GM12878 (cell line): Measurements from ENCODE around the gene XIRP1. TPM values are rescaled to one million over a fixed set of nuclear protein-coding genes. Genes with fewer than 3 reads are reported as not detected.

Experiments used
- ATAC-seq: fragments of 200-7000 bp; cut with Tn5 transposase; 3 replicates; pipeline ENCODE4 v1.9.1; 2020; ENCODE audit warnings: mild to moderate bottlenecking, moderate library complexity
- BruUV-seq: library from RNA; stranded (reverse); fragments of 400-500 nt; replicated peaks from 2 replicates; lab custom pipeline; 2021; lab: Mats Ljungman, UMichigan
- CTCF ChIA-PET: fragments of 300-600 bp; sonication (Branson Sonifier 250); formaldehyde crosslinking; extraction: SDS; loops from one replicate; lab custom pipeline; 2021; ENCODE audit warnings: inconsistent platforms; lab: Yijun Ruan, JAX
- POLR2A ChIA-PET: fragments of 350-600 bp; formaldehyde crosslinking; extraction: SDS; loops from one replicate; lab custom pipeline; 2021; ENCODE audit warnings: inconsistent platforms; lab: Charles Lee
- RAD21 ChIA-PET: fragments of 300-600 bp; sonication (Branson Sonifier 250); formaldehyde crosslinking; loops from one replicate; lab custom pipeline; 2023; ENCODE audit warnings: antibody characterized with exemption; ENCODE audit not compliant: unreplicated experiment; lab: Charles Lee
- SMC1A ChIA-PET: fragments of 300-600 bp; sonication (Branson Sonifier 250); formaldehyde crosslinking; loops from one replicate; lab custom pipeline; 2023; ENCODE audit not compliant: unreplicated experiment, uncharacterized antibody; lab: Charles Lee
- DNase-seq: peaks from one replicate; pipeline ENCODE4 v3.0.0-alpha.2; 2011; ENCODE audit warnings: low read depth, low spot score
- FAIRE-seq: peaks from 3 replicates; lab custom pipeline; 2011; peaks lifted over from hg19 to GRCh38; lab: Jason Lieb, UNC
- H2AFZ ChIP-seq: 2 replicates; pipeline ENCODE4 v1.6.0; 2011; ENCODE audit warnings: low read depth, low read length, control low read depth; ENCODE audit not compliant: control insufficient read depth
- H3K27ac ChIP-seq: 2 replicates; pipeline ENCODE4 v1.5.1; 2011; ENCODE audit warnings: control low read depth; ENCODE audit not compliant: control insufficient read depth, insufficient read depth
- H3K27me3 ChIP-seq, 2 experiments: replicated peaks in 1 of 2; 2 replicates each; pipeline versions ENCODE4 v1.6.0 to v1.6.1; 2011; ENCODE audit warnings: low read length in 1 of 2; ENCODE audit not compliant: control insufficient read depth in 2 of 2, insufficient read depth in 2 of 2
- H3K36me3 ChIP-seq, 2 experiments: 2 replicates each; pipeline ENCODE4 v1.5.1; 2011; ENCODE audit warnings: low read length in 1 of 2; ENCODE audit not compliant: control insufficient read depth in 2 of 2, insufficient read depth in 2 of 2
- H3K4me1 ChIP-seq: 2 replicates; pipeline ENCODE4 v1.6.1; 2011; ENCODE audit warnings: mild to moderate bottlenecking, low read length, moderate library complexity, mixed read lengths; ENCODE audit not compliant: control insufficient read depth, insufficient read depth
- H3K4me2 ChIP-seq: 2 replicates; pipeline ENCODE4 v1.6.0; 2011; ENCODE audit warnings: control low read depth; ENCODE audit not compliant: control insufficient read depth, insufficient read depth
- H3K4me3 ChIP-seq: fragments of 200-600 bp; sonication (generic); 2 replicates; pipeline ENCODE4 v1.5.1; 2016
- H3K79me2 ChIP-seq: 2 replicates; pipeline ENCODE4 v1.6.0; 2011; ENCODE audit warnings: low read length; ENCODE audit not compliant: control insufficient read depth, insufficient read depth
- H3K9ac ChIP-seq: 2 replicates; pipeline ENCODE4 v1.8.0; 2011; ENCODE audit warnings: low read length, control low read depth, mixed read lengths; ENCODE audit not compliant: control insufficient read depth, insufficient read depth
- H3K9me3 ChIP-seq: replicated peaks from 3 replicates; pipeline ENCODE4 v1.5.1; 2011; ENCODE audit warnings: mild to moderate bottlenecking, low read length; ENCODE audit not compliant: control insufficient read depth, insufficient read depth
- H4K20me1 ChIP-seq: 2 replicates; pipeline ENCODE4 v1.6.0; 2011; ENCODE audit not compliant: control insufficient read depth, insufficient read depth
- BCL11A ChIP-seq: IDR thresholded peaks from 2 replicates; pipeline ENCODE4 v1.6.1; 2011; ENCODE audit warnings: low read depth, low read length
- HDAC6 ChIP-seq: fragments of 200-600 bp; sonication (generic); IDR thresholded peaks from one replicate; pipeline ENCODE4 v1.8.0; 2017; ENCODE audit warnings: antibody characterized with exemption; ENCODE audit not compliant: unreplicated experiment
- MTA2 ChIP-seq: fragments of 450-650 bp; IDR thresholded peaks from 2 replicates; pipeline ENCODE4 v1.6.1; 2016; ENCODE audit warnings: low read depth, mild to moderate bottlenecking, moderate library complexity
- MYB ChIP-seq: fragments of 150-350 bp; IDR thresholded peaks from 2 replicates; pipeline ENCODE4 v1.6.1; 2014; ENCODE audit warnings: mild to moderate bottlenecking, low read depth, low read length, borderline replicate concordance
- MYC ChIP-seq: IDR thresholded peaks from 2 replicates; pipeline ENCODE4 v1.6.1; 2011; ENCODE audit warnings: mild to moderate bottlenecking, low read length, moderate library complexity, inconsistent platforms; ENCODE audit not compliant: insufficient read depth, insufficient replicate concordance, insufficient read length, severe bottlenecking
- NR2C1 ChIP-seq: fragments of 450-650 bp; IDR thresholded peaks from 2 replicates; pipeline ENCODE4 v1.6.1; 2017; ENCODE audit warnings: antibody characterized with exemption, mild to moderate bottlenecking, moderate library complexity
- NR2F1 ChIP-seq: fragments of 450-650 bp; conservative IDR thresholded peaks from 2 replicates; pipeline ENCODE4 v1.6.1; 2017; ENCODE audit warnings: mild to moderate bottlenecking
- POLR2A ChIP-seq: IDR thresholded peaks from 2 replicates; pipeline ENCODE4 v1.6.1; 2011; ENCODE audit warnings: low read depth, mild to moderate bottlenecking, low read length
- SPI1 ChIP-seq: IDR thresholded peaks from 2 replicates; pipeline ENCODE4 v1.6.1; 2011; ENCODE audit warnings: low read depth, mild to moderate bottlenecking, low read length, moderate library complexity, borderline replicate concordance; ENCODE audit not compliant: insufficient read depth
- TAF1 ChIP-seq: IDR thresholded peaks from 2 replicates; pipeline ENCODE4 v1.6.1; 2011; ENCODE audit warnings: mild to moderate bottlenecking, low read depth, low read length, borderline replicate concordance
- WGBS: methylation state at CpG from one replicate; pipeline ENCODE4 v1.1.6; 2016; ENCODE audit warnings: low lambda C conversion rate; ENCODE audit not compliant: insufficient replicate concordance, insufficient coverage; ENCODE audit errors: missing lambda C conversion rate; 5-methylcytosine and 5-hydroxymethylcytosine counted together
- in situ Hi-C: fragments of 300-500 bp; cut with MboI; formaldehyde crosslinking; loops from 9 replicates; pipeline ENCODE4 v1.14.3; 2018; ENCODE audit warnings: mixed read lengths
- intact Hi-C: fragments of 100-400 bp; cut with micrococcal nuclease; formaldehyde crosslinking; loops from one replicate; pipeline ENCODE4 v1.14.2; 2022; ENCODE audit not compliant: unreplicated experiment
- polyA plus RNA-seq, 11 experiments: library from polyadenylated mRNA; depleted of rRNA in 4 of 11; unstranded in 6 of 11; stranded (reverse) in 5 of 11; fragments of >200 nt; fragmentation: Nextera tagmentation in 4 of 11; fragmentation: Illumina TruSeq in 1 of 11; extraction: Ambion mirVana in 4 of 11; extraction: Trizol in 1 of 11; gene quantifications; 1 replicate in 1 of 11; 2 replicates in 10 of 11; pipeline versions ENCODE4 v1.2.1 to v1.2.3, GENCODE V29; 2011 to 2016; ENCODE audit warnings: inconsistent platforms in 2 of 11, missing spikeins in 2 of 11, low read depth in 1 of 11
- total RNA-seq, 4 experiments: library from RNA; depleted of rRNA in 3 of 4; stranded (reverse); fragments of >200 nt in 3 of 4; fragmentation: Illumina TruSeq in 1 of 4; extraction: Trizol in 1 of 4; gene quantifications; 2 replicates each; pipeline versions ENCODE4 v1.2.1 to v1.2.3, GENCODE V29; 2013 to 2021
- TF ChIP-seq, protein P1 (sequence below): fragments of 150-350 bp; IDR thresholded peaks from 2 replicates; pipeline ENCODE4 v1.6.1; 2016; ENCODE audit warnings: low read depth, low read length
- TF ChIP-seq, protein P2 (sequence below): fragments of 450-650 bp; formaldehyde crosslinking; IDR thresholded peaks from 2 replicates; pipeline ENCODE4 v1.5.0; 2022; ENCODE audit warnings: mild to moderate bottlenecking, missing genetic modification characterization
- TF ChIP-seq, protein P3 (sequence below): fragments of 450-650 bp; IDR thresholded peaks from 2 replicates; pipeline ENCODE4 v1.6.1; 2017; ENCODE audit warnings: borderline replicate concordance
- TF ChIP-seq, protein P4 (sequence below): IDR thresholded peaks from 2 replicates; pipeline ENCODE4 v1.6.1; 2011; ENCODE audit warnings: borderline replicate concordance, low read depth, mild to moderate bottlenecking, moderate library complexity, mixed read lengths, low read length; ENCODE audit not compliant: insufficient read depth; ENCODE audit errors: extremely low read length

Gene XIRP1
- total and polyA plus RNA-seq, 10 of the 15 experiments (the other 5 are each of a cell fraction or from before 2014, with no cell fraction given): 0.03 to 0.38 (median 0.08) TPM; not detected in 1

DNA sequence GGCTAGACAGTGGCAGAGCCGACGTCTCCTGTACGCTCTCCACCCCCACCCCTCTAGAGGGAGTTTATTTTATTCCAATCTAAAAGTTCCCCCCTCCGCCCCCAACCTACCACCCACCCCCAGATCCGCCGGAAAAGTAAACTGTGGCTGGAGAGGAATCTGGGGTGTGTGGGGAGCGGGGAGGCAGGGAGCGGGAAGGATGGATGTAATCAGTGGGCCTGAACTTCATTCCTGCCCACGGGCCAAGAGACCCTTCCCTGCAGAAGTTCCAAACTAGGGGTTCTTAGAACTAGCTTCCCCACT is 38.5 kb downstream of the XIRP1 start:
- RAD21 ChIA-PET: interaction anchor here (1.0 kb wide), 1 partner anchor 24 kb away, joined by 3 read pairs; no protein-coding TSS in a partner anchor
- CTCF ChIA-PET: interaction anchor here (1.0 kb wide), 1 partner anchor 24 kb away, joined by 3 read pairs; no protein-coding TSS in a partner anchor
- Histone ChIP-seq H3K4me1 (peaks cover 17% of the 10 kb centered on the region), H3K27me3 (no peaks in the 10 kb centered on the region), H3K9me3 (no peaks in the 10 kb centered on the region), H4K20me1 (no peaks in the 10 kb centered on the region), H3K4me3 (peak overlapping the region; percentile 46; the same call in 1 of the 2 replicates), H3K9ac (no peak overlapping the region), H3K36me3 (no peaks in the 10 kb centered on the region), H3K27ac (no peak overlapping the region), H3K4me2 (no peak overlapping the region), H2AFZ (peak overlapping the region; percentile 70), H3K79me2 (peaks cover 43% of the 10 kb centered on the region)
- DNase-seq: no peak
- no TSS peak for BruUV-seq
- intact Hi-C loops: no loop called here
- SMC1A ChIA-PET: interaction anchor here (0.9 kb wide), 1 partner anchor 24 kb away, joined by 3 read pairs; no protein-coding TSS in a partner anchor
- no peak for FAIRE-seq
- POLR2A ChIA-PET: no interaction called here
- in situ Hi-C loops: no loop called here
- TF ChIP-seq HDAC6 (no peak), TAF1 (no peak), NR2C1 (no peak), NR2F1 (no peak), MTA2 (no peak), POLR2A (no peak), MYC (no peak), MYB (no peak), BCL11A (no peak), SPI1 (no peak)
- TF ChIP-seq, protein P1, sequence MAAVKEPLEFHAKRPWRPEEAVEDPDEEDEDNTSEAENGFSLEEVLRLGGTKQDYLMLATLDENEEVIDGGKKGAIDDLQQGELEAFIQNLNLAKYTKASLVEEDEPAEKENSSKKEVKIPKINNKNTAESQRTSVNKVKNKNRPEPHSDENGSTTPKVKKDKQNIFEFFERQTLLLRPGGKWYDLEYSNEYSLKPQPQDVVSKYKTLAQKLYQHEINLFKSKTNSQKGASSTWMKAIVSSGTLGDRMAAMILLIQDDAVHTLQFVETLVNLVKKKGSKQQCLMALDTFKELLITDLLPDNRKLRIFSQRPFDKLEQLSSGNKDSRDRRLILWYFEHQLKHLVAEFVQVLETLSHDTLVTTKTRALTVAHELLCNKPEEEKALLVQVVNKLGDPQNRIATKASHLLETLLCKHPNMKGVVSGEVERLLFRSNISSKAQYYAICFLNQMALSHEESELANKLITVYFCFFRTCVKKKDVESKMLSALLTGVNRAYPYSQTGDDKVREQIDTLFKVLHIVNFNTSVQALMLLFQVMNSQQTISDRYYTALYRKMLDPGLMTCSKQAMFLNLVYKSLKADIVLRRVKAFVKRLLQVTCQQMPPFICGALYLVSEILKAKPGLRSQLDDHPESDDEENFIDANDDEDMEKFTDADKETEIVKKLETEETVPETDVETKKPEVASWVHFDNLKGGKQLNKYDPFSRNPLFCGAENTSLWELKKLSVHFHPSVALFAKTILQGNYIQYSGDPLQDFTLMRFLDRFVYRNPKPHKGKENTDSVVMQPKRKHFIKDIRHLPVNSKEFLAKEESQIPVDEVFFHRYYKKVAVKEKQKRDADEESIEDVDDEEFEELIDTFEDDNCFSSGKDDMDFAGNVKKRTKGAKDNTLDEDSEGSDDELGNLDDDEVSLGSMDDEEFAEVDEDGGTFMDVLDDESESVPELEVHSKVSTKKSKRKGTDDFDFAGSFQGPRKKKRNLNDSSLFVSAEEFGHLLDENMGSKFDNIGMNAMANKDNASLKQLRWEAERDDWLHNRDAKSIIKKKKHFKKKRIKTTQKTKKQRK: no peak
- TF ChIP-seq, protein P2, sequence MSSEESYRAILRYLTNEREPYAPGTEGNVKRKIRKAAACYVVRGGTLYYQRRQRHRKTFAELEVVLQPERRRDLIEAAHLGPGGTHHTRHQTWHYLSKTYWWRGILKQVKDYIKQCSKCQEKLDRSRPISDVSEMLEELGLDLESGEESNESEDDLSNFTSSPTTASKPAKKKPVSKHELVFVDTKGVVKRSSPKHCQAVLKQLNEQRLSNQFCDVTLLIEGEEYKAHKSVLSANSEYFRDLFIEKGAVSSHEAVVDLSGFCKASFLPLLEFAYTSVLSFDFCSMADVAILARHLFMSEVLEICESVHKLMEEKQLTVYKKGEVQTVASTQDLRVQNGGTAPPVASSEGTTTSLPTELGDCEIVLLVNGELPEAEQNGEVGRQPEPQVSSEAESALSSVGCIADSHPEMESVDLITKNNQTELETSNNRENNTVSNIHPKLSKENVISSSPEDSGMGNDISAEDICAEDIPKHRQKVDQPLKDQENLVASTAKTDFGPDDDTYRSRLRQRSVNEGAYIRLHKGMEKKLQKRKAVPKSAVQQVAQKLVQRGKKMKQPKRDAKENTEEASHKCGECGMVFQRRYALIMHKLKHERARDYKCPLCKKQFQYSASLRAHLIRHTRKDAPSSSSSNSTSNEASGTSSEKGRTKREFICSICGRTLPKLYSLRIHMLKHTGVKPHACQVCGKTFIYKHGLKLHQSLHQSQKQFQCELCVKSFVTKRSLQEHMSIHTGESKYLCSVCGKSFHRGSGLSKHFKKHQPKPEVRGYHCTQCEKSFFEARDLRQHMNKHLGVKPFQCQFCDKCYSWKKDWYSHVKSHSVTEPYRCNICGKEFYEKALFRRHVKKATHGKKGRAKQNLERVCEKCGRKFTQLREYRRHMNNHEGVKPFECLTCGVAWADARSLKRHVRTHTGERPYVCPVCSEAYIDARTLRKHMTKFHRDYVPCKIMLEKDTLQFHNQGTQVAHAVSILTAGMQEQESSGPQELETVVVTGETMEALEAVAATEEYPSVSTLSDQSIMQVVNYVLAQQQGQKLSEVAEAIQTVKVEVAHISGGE (CRISPR knock-in tag): no peak
- TF ChIP-seq, protein P3, sequence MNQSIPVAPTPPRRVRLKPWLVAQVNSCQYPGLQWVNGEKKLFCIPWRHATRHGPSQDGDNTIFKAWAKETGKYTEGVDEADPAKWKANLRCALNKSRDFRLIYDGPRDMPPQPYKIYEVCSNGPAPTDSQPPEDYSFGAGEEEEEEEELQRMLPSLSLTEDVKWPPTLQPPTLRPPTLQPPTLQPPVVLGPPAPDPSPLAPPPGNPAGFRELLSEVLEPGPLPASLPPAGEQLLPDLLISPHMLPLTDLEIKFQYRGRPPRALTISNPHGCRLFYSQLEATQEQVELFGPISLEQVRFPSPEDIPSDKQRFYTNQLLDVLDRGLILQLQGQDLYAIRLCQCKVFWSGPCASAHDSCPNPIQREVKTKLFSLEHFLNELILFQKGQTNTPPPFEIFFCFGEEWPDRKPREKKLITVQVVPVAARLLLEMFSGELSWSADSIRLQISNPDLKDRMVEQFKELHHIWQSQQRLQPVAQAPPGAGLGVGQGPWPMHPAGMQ: no peak
- TF ChIP-seq, protein P4, sequence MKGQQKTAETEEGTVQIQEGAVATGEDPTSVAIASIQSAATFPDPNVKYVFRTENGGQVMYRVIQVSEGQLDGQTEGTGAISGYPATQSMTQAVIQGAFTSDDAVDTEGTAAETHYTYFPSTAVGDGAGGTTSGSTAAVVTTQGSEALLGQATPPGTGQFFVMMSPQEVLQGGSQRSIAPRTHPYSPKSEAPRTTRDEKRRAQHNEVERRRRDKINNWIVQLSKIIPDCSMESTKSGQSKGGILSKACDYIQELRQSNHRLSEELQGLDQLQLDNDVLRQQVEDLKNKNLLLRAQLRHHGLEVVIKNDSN: no peak
- ATAC-seq: no peak
- WGBS: 22% methylated on average over 7 of the region's 9 CpGs
